GM19023 (cell line): ENCODE measurements around the gene ALG6.

ENCODE experiments used
- ATAC-seq: cut with Tn5 transposase; IDR thresholded peaks from one replicate; pipeline ENCODE4 v1.9.1; 2021; ENCODE audit warnings: mild to moderate bottlenecking, moderate library complexity; ENCODE audit not compliant: unreplicated experiment

The ALG6 gene

GRCh38 chr1:63487336-63488065, 120.1 kb downstream of the ALG6 start:
- ATAC-seq, result no peak
